Neuron (in vitro differentiated cells): ENCODE data around the gene RAB44.

Experiments used
- H2AFZ ChIP-seq: one replicate; pipeline ENCODE4 v1.6.1; 2013; ENCODE audit warnings: low read depth, mild to moderate bottlenecking, inconsistent platforms, low read length, moderate library complexity
- H3K27me3 ChIP-seq: one replicate; pipeline ENCODE4 v1.6.1; 2013; ENCODE audit warnings: low read length; ENCODE audit not compliant: insufficient read depth
- H3K36me3 ChIP-seq: one replicate; pipeline ENCODE4 v1.6.1; 2013; ENCODE audit warnings: low read length; ENCODE audit not compliant: insufficient read depth
- H3K4me1 ChIP-seq: one replicate; pipeline ENCODE4 v1.6.1; 2013; ENCODE audit warnings: low read length; ENCODE audit not compliant: insufficient read depth
- H3K4me3 ChIP-seq: 2 replicates; pipeline ENCODE4 v1.5.1; 2013; ENCODE audit warnings: mild to moderate bottlenecking, low read length, moderate library complexity
- H3K9me3 ChIP-seq: one replicate; pipeline ENCODE4 v1.6.1; 2013; ENCODE audit warnings: low read length

Gene RAB44

DNA sequence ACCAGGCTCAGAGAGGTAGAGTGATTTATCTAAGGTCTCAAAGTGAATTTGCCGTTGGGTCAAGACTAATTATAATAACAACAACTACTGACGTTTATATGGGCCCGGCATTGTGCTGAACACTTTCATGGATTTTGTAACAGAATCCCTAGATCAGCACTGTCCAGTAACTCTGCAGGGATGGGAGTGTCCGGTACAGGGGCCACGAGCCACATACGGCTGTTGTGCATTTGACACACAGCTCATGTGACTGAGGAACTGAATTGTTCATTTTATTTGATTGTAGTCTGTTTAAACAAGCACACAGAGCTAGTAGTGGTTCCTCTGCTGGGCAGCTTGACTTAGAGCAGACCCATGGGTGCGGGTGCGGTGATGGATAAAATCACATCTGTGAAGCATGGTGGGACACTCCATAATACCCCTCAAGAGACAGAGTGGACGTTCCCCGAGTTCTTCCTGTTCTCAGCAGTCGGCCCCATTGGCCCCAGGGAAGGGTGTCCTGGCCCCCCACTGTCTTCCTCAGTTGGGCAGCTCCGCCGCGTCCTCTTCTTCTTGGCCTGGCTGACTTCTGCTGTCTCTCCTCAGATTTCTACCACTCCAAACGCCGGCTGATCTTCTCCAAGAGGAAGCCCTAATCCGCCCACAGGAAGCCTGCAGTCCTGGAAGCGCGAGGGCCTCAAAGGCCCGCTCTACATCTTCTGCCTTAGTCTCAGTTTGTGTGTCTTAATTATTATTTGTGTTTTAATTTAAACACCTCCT is 12.3 kb upstream of the RAB44 start:
- Histone ChIP-seq H2AFZ (no peak overlapping the region), H3K4me1 (peaks cover 10% of the 10 kb centered on the region), H3K4me3 (no peak overlapping the region), H3K9me3 (no peaks in the 10 kb centered on the region), H3K27me3 (no peaks in the 10 kb centered on the region), H3K36me3 (peaks cover 48% of the 10 kb centered on the region)

GRCh38 chr6:36685926-36686667 is 11.5 kb upstream of the RAB44 start:
- H2AFZ ChIP-seq: no peak overlapping the region

DNA sequence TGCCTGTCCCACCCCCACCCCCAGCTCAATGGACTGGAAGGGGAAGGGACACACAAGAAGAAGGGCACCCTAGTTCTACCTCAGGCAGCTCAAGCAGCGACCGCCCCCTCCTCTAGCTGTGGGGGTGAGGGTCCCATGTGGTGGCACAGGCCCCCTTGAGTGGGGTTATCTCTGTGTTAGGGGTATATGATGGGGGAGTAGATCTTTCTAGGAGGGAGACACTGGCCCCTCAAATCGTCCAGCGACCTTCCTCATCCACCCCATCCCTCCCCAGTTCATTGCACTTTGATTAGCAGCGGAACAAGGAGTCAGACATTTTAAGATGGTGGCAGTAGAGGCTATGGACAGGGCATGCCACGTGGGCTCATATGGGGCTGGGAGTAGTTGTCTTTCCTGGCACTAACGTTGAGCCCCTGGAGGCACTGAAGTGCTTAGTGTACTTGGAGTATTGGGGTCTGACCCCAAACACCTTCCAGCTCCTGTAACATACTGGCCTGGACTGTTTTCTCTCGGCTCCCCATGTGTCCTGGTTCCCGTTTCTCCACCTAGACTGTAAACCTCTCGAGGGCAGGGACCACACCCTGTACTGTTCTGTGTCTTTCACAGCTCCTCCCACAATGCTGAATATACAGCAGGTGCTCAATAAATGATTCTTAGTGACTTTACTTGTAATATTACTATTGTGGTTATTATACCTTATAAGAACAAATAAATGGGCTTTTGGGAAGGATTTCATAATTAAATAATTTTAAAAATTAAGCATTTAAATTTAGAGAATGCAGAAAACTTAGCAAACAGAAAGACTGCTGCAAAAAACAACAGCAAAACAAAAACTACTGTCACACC is 10.7 kb upstream of the RAB44 start:
- H2AFZ ChIP-seq: no peak overlapping the region
- no peaks in the 10 kb centered on the region for H3K27me3 ChIP-seq
- peaks cover 5% of the 10 kb centered on the region for H3K4me1 ChIP-seq
- H3K4me3 ChIP-seq: no peak overlapping the region
- H3K36me3 ChIP-seq: peaks cover 48% of the 10 kb centered on the region
- peaks cover 1% of the 10 kb centered on the region for H3K9me3 ChIP-seq

More at GRCh38 chr6:36685926-36686667, 11.5 kb upstream of the RAB44 start:
- Histone ChIP-seq H3K27me3 (no peaks in the 10 kb centered on the region), H3K4me1 (peaks cover 5% of the 10 kb centered on the region), H3K36me3 (peaks cover 48% of the 10 kb centered on the region), H3K4me3 (no peak overlapping the region), H3K9me3 (peaks cover 1% of the 10 kb centered on the region)

DNA sequence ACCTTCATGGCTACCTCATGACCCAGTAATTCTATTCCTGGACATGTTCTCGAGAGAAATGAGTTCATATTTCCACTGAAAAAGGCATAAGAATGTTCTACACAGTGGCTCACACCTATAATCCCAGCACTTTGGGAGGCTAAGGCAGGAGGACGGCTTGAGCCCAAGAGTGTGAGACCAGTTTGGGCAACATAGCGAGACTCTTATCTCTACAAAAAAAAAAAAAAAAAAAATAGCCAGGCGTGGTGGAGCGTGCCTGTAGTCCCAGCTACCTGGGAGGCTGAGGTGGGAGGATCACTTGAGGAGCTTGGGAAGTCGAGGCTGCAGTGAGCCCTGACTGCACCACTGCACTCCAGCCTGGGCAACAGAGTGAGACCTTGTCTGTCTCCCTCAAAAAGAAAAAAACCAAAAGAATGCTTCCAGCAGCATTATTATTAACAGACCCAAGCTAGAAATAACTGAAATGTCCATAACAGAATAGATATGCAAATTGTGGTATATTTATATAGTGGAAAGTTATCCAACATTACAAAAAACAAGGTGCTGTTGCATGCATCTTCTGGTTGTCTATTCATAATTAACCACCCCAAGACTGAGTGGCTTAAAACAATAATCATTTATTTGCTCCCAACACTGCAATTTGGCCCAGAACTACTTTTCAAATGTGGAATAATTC is 9.4 kb upstream of the RAB44 start:
- Histone ChIP-seq H3K4me3 (no peak overlapping the region), H2AFZ (no peak overlapping the region), H3K36me3 (peaks cover 40% of the 10 kb centered on the region), H3K9me3 (peaks cover 1% of the 10 kb centered on the region), H3K27me3 (no peaks in the 10 kb centered on the region), H3K4me1 (no peaks in the 10 kb centered on the region)

DNA sequence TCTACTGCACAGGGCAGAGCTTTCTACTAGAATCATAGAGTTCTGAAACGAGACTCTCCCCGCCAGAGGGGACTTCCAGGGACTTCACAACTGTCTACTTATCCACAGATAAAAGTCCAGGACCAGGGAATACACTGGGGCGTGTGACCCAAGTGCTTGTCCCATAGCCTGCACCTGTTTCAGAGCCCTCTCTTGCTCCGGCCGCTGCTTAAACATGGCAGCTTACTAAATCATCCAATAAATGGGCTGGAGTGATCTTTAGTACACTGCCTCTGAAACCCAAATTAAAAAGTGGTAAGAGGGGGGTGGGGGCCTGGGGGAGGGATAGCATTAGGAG is 8.9 kb upstream of the RAB44 start:
- H3K36me3 ChIP-seq: peaks cover 35% of the 10 kb centered on the region
- H3K4me1 ChIP-seq: no peaks in the 10 kb centered on the region
- H2AFZ ChIP-seq: no peak overlapping the region
- H3K27me3 ChIP-seq: no peaks in the 10 kb centered on the region
- H3K4me3 ChIP-seq: no peak overlapping the region
- H3K9me3 ChIP-seq: peaks cover 1% of the 10 kb centered on the region

GRCh38 chr6:36691011-36691410 is 6.6 kb upstream of the RAB44 start:
- H3K36me3 ChIP-seq: peaks cover 11% of the 10 kb centered on the region
- no peak overlapping the region for H3K4me3 ChIP-seq
- no peaks in the 10 kb centered on the region for H3K4me1 ChIP-seq
- H3K27me3 ChIP-seq: no peaks in the 10 kb centered on the region
- no peak overlapping the region for H2AFZ ChIP-seq
- peaks cover 1% of the 10 kb centered on the region for H3K9me3 ChIP-seq

DNA sequence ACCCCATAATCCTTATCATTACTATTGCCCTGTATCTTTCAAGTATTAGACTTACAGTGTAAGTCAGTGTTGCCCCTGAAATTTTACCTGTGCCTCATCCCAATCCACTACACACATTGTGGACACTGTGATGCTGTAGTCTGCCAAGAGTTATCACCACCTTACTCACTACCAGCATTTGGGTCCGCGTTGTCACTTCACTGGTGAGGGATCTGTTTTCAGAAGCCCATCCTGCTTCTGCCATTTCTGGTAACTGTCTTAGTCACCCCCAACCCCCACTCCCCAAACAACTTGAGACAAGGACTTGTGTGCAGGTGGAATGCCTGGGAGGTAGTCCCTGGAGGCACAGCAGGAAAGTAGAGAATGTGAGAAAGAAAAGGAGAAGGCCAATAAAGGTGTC is 6.0 kb upstream of the RAB44 start:
- H3K27me3 ChIP-seq: no peaks in the 10 kb centered on the region
- no peaks in the 10 kb centered on the region for H3K4me1 ChIP-seq
- no peak overlapping the region for H3K4me3 ChIP-seq
- H2AFZ ChIP-seq: no peak overlapping the region
- H3K9me3 ChIP-seq: peaks cover 1% of the 10 kb centered on the region
- peaks cover 5% of the 10 kb centered on the region for H3K36me3 ChIP-seq

DNA sequence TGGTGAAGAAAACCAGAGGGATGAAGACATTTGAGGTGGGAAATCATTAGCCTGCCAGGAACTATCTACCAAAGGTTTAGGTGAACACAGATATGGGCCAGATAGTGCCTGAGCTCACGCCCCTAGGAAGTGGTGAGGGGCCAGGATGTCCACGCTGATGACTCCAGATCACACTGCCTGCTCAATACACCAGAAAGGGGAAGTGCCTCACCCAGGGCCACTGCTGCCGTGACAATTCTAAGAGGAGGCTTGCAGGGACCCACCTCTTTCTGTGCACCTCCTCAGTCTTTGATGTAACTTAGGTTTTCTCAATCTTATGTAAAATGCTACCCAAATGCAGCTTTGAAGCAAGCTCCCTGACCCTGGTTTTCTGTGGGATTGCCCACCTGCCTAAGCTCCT is 5.4 kb upstream of the RAB44 start:
- peaks cover 1% of the 10 kb centered on the region for H3K9me3 ChIP-seq
- H3K4me1 ChIP-seq: no peaks in the 10 kb centered on the region
- no peaks in the 10 kb centered on the region for H3K27me3 ChIP-seq
- no peak overlapping the region for H2AFZ ChIP-seq
- H3K4me3 ChIP-seq: no peak overlapping the region
- H3K36me3 ChIP-seq: no peaks in the 10 kb centered on the region

DNA sequence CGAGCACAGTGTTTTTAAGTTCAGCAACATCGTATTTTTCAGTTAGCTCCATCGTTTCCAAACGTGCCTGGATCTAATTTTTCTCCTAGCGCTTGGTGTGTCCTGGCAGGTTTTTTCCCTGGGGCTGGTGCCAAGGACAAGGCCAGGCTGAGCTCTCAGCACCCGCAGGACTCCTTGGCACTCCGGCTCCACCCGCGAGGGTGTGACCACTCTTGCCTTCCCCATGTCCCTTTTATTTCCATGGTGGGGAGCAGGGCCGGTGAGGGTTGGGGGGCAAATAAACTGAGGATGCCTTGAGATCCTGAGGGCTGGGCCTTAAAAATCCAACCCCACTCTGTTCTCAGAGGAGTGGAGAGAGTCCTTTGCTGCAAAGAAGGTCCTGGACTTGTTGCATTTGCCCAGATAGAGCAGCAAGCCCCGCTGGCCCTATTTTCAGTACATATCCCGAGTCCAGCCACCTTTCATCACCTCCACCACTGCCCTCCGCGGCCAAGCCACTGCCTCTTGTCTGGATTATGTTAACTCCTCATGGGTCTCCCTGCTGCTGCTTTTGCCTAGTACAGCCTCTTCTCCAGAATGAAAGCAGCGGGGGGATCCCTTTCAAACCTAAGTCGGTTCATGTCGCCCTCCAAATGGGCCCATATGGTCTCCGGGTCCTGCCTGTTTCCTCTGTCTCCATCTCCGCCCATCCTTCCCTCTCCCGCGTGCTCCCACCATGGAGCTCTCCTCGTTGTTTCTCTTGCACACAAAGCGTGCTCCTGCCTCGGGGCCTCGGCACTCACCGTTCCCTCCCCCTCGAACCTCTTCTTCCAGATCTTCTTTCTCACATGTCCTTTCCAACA is 4.5 kb upstream of the RAB44 start:
- Histone ChIP-seq H3K9me3 (peaks cover 1% of the 10 kb centered on the region), H3K4me3 (no peak overlapping the region), H3K36me3 (no peaks in the 10 kb centered on the region), H3K4me1 (no peaks in the 10 kb centered on the region), H3K27me3 (no peaks in the 10 kb centered on the region), H2AFZ (no peak overlapping the region)

DNA sequence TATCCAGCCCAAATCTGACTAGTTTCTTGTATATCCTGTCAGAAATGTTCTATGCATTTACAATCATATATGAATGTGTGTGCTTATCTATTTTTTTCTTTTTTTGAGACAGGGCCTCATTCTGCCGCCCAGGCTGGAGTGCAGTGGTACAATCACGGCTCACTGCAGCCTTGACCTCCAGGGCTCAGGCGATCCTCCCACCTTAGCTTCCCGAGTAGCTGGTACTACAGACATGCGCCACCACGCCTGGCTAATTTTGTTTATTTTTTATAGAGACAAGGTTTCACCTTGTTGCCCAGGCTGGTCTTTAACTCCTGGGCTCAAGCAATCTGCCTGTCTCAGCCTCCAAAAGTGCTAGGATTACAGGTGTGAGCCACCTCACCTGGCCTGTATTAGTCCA is 3.0 kb upstream of the RAB44 start:
- Histone ChIP-seq H3K4me1 (no peaks in the 10 kb centered on the region), H3K27me3 (no peaks in the 10 kb centered on the region), H3K36me3 (no peaks in the 10 kb centered on the region), H3K9me3 (peaks cover 1% of the 10 kb centered on the region), H2AFZ (no peak overlapping the region), H3K4me3 (no peak overlapping the region)

- H3K9me3 ChIP-seq: peaks cover 1% of the 10 kb centered on the region
- H3K4me1 ChIP-seq: no peaks in the 10 kb centered on the region
- H3K27me3 ChIP-seq: no peaks in the 10 kb centered on the region
- H3K4me3 ChIP-seq: no peak overlapping the region
- no peak overlapping the region for H2AFZ ChIP-seq
- H3K36me3 ChIP-seq: no peaks in the 10 kb centered on the region
These were observed 2.2 kb upstream of the RAB44 start for GRCh38 chr6:36695414-36695813.

GRCh38 chr6:36698196-36698595 is 570 bp downstream of the RAB44 start:
- no peaks in the 10 kb centered on the region for H3K36me3 ChIP-seq
- H3K4me3 ChIP-seq: no peak overlapping the region
- H2AFZ ChIP-seq: no peak overlapping the region
- H3K4me1 ChIP-seq: peaks cover 4% of the 10 kb centered on the region
- no peaks in the 10 kb centered on the region for H3K27me3 ChIP-seq
- H3K9me3 ChIP-seq: no peaks in the 10 kb centered on the region
